ENCODE data around the gene YY2. TPM values are rescaled to one million over a fixed set of nuclear protein-coding genes. Genes with fewer than 3 reads are reported as not detected.

Gene YY2
- total and polyA plus RNA-seq, 2 donors (not counting 1 experiment from before 2014, with no cell fraction given), result 0.67 to 2.6 TPM

DNA sequence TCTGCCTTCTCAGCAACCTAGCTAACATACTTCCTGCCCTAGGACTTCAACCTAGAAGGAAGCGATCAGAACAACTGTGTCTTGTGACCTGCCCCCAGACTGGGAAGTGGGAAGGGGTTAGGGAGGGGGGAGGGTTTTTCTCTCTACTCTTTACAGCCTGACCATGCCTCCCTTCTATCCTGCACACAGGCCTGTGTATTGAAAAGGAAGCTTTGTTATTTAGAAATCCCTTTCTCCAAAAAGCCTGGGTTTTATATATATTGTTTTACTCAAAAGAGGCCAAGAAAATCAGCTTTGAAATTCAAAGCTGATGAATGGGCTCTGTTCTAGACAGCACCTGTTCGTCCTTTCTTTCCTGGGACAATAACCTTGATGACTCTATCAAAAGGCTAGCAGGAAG, 49.5 kb downstream of the YY2 start:
- no peak overlapping the region for H3K4me3 Mint-ChIP-seq
- WGBS (ENCODE audit: insufficient coverage), result no CpG with 5 or more reads among the region's 2 CpGs
- no peak overlapping the region for H3K4me3 ChIP-seq (ENCODE audit: control extremely low read depth in 1 of 5, extremely low read depth in 1 of 5, insufficient read depth in 1 of 5, low read depth in 2 of 5, low read length in 4 of 5)

DNA sequence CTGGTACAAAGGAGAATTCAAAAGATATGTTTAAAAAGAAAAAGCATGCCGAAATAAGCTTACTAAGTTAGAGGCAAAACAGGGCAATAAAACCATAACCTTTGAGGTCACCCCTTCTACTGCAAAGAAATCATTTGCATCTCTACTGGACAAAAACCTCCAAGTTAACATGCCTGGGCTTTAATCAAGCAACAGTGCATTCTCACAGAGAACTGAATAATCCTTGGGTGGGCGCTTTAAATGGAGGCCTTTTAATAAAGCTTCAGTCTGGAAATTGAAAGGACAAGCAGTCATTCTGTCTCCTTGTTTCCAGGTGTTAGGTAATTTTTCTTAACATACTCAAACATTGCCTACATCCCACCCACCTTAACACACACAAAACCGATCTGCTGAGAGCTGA, 50.2 kb downstream of the YY2 start:
- no peaks in the 10 kb centered on the region for H3K79me2 ChIP-seq (ENCODE audit: control insufficient read depth, insufficient read depth, low read length)
- TF ChIP-seq CTCF (IDR thresholded peaks at IDR 0.05) (no peak), EZH2 (IDR thresholded peaks at IDR 0.05; ENCODE audit: borderline replicate concordance, insufficient read depth, low read depth, low read length, poor library complexity, severe bottlenecking) (no peak)
- H3K36me3 ChIP-seq (replicated peaks in 1 of 2; ENCODE audit: control extremely low read depth in 1 of 2, control insufficient read depth in 1 of 2, extremely low read depth in 1 of 2, insufficient read depth in 2 of 2, low read length in 1 of 2), result no peaks in the 10 kb centered on the region
- no peak overlapping the region for H3K4me3 Mint-ChIP-seq
- no peaks in the 10 kb centered on the region for H4K20me1 ChIP-seq (ENCODE audit: control insufficient read depth, insufficient read depth, low read length, poor library complexity, severe bottlenecking)
- no peak overlapping the region for H3K27ac ChIP-seq (ENCODE audit: low read length in 2 of 2)
- no peak overlapping the region for H2AFZ ChIP-seq (ENCODE audit: insufficient read depth, low read depth, low read length, poor library complexity, severe bottlenecking)
- no peaks in the 10 kb centered on the region for H3K9me3 ChIP-seq (ENCODE audit: control extremely low read depth in 1 of 3, control insufficient read depth in 2 of 3, insufficient read depth in 1 of 3, low read length in 2 of 3)
- ATAC-seq (ENCODE audit: low read depth), result no peak
- intact Hi-C loops (cut with micrococcal nuclease), result no loop called here
- no peaks in the 10 kb centered on the region for H3K4me1 Mint-ChIP-seq
- H3K4me2 ChIP-seq (replicated peaks; ENCODE audit: low read depth, low read length, poor library complexity, severe bottlenecking), result no peak overlapping the region
- ChIA-PET POLR2A (no interaction called here), CTCF (no interaction called here)
- H3K4me1 ChIP-seq (ENCODE audit: control insufficient read depth in 2 of 2, insufficient read depth in 2 of 2, low read length in 2 of 2), result no peaks in the 10 kb centered on the region
- H3K4me3 ChIP-seq (ENCODE audit: control extremely low read depth in 1 of 5, extremely low read depth in 1 of 5, insufficient read depth in 1 of 5, low read depth in 2 of 5, low read length in 4 of 5), result no peak overlapping the region
- no CpG with 5 or more reads among the region's 3 CpGs for WGBS (ENCODE audit: insufficient coverage)
- H3K27me3 Mint-ChIP-seq, result no peaks in the 10 kb centered on the region
- no peak overlapping the region for H3K9ac ChIP-seq (ENCODE audit: low read length)
- no peak for DNase-seq
- H3K27me3 ChIP-seq (replicated peaks in 1 of 4; ENCODE audit: control extremely low read depth in 1 of 4, control insufficient read depth in 3 of 4, insufficient read depth in 4 of 4, low read length in 3 of 4), result no peaks in the 10 kb centered on the region
- H3K27ac Mint-ChIP-seq, result no peak overlapping the region
- no peaks in the 10 kb centered on the region for H3K9me3 Mint-ChIP-seq (ENCODE audit: insufficient read depth)

More for the DNA sequence above, 49.5 kb downstream of the YY2 start:
- no peak for DNase-seq
- Histone ChIP-seq H3K36me3 (replicated peaks in 1 of 2; ENCODE audit: control extremely low read depth in 1 of 2, control insufficient read depth in 1 of 2, extremely low read depth in 1 of 2, insufficient read depth in 2 of 2, low read length in 1 of 2) (no peaks in the 10 kb centered on the region), H3K4me2 (replicated peaks; ENCODE audit: low read depth, low read length, poor library complexity, severe bottlenecking) (no peak overlapping the region), H3K79me2 (ENCODE audit: control insufficient read depth, insufficient read depth, low read length) (no peaks in the 10 kb centered on the region), H3K9me3 (ENCODE audit: control extremely low read depth in 1 of 3, control insufficient read depth in 2 of 3, insufficient read depth in 1 of 3, low read length in 2 of 3) (no peaks in the 10 kb centered on the region), H3K9ac (ENCODE audit: low read length) (no peak overlapping the region), H3K27me3 (replicated peaks in 1 of 4; ENCODE audit: control extremely low read depth in 1 of 4, control insufficient read depth in 3 of 4, insufficient read depth in 4 of 4, low read length in 3 of 4) (no peaks in the 10 kb centered on the region), H2AFZ (ENCODE audit: insufficient read depth, low read depth, low read length, poor library complexity, severe bottlenecking) (no peak overlapping the region), H4K20me1 (ENCODE audit: control insufficient read depth, insufficient read depth, low read length, poor library complexity, severe bottlenecking) (no peaks in the 10 kb centered on the region), H3K27ac (ENCODE audit: low read length in 2 of 2) (no peak overlapping the region), H3K4me1 (ENCODE audit: control insufficient read depth in 2 of 2, insufficient read depth in 2 of 2, low read length in 2 of 2) (no peaks in the 10 kb centered on the region)
- POLR2A ChIA-PET, result no interaction called here
- no peak for TF ChIP-seq CTCF (IDR thresholded peaks at IDR 0.05)
- no peak for TF ChIP-seq EZH2 (IDR thresholded peaks at IDR 0.05; ENCODE audit: borderline replicate concordance, insufficient read depth, low read depth, low read length, poor library complexity, severe bottlenecking)
- Mint-ChIP-seq H3K9me3 (ENCODE audit: insufficient read depth) (no peaks in the 10 kb centered on the region), H3K27ac (no peak overlapping the region), H3K27me3 (no peaks in the 10 kb centered on the region), H3K4me1 (no peaks in the 10 kb centered on the region)
- CTCF ChIA-PET, result no interaction called here
- no peak for ATAC-seq (ENCODE audit: low read depth)
- intact Hi-C loops (cut with micrococcal nuclease), result no loop called here

Measured in B cell (primary cell).